Activated CD8-positive, alpha-beta memory T cell treated with anti-CD3 and anti-CD28 coated beads, Interleukin-2, amount 10 ng/mL, durations not matched to agents 7 days and 5 days (primary cell): ENCODE data around the gene ACSM4. TPM values are rescaled to one million over a fixed set of nuclear protein-coding genes. Genes with fewer than 3 reads are reported as not detected.
A peak's percentile ranks its signal among the peaks of the same experiment; 100 is the strongest.
"Not testable (repeated sequence)": the region's sequence is repeated elsewhere in the genome, so short reads cannot be mapped to it uniquely, and the experiment has no call there.

Experiments used
- ATAC-seq: fragments of 150-1000 bp; cut with Tn5 transposase; one replicate; pipeline ENCODE4 v1.10.0; 2021; ENCODE audit warnings: moderate library complexity
- CTCF ChIA-PET: fragments of 350-600 bp; sonication (Branson Sonifier 250); formaldehyde crosslinking; loops from one replicate; lab custom pipeline; 2021; ENCODE audit warnings: antibody characterized with exemption; lab: Charles Lee
- DNase-seq: peaks from one replicate; pipeline ENCODE4 v3.0.0-alpha.2; 2020
- H3K27ac Mint-ChIP-seq: one replicate; pipeline ENCODE4 v1.8.0; 2021; ENCODE audit warnings: mild to moderate bottlenecking, mixed read lengths
- H3K27me3 Mint-ChIP-seq: one replicate; pipeline ENCODE4 v1.8.0; 2021; ENCODE audit warnings: mixed read lengths
- H3K36me3 Mint-ChIP-seq: one replicate; pipeline ENCODE4 v1.8.0; 2021; ENCODE audit warnings: mild to moderate bottlenecking, mixed read lengths
- H3K4me1 Mint-ChIP-seq: one replicate; pipeline ENCODE4 v1.8.0; 2021; ENCODE audit warnings: mixed read lengths
- H3K4me3 Mint-ChIP-seq: one replicate; pipeline ENCODE4 v1.8.0; 2021; ENCODE audit warnings: mild to moderate bottlenecking, moderate library complexity, mixed read lengths
- H3K9me3 Mint-ChIP-seq: one replicate; pipeline ENCODE4 v1.8.0; 2022; ENCODE audit warnings: low read depth, mixed read lengths
- total RNA-seq, 2 experiments: library from RNA; stranded (reverse); gene quantifications; one replicate each; pipeline ENCODE4 v1.2.3, GENCODE V29; 2021

ACSM4 gene
- total RNA-seq, 2 experiments from 2014 or later: not detected

GRCh38 chr12:7302266-7302986, 1.4 kb upstream of the ACSM4 start:
- peaks cover 11% of the 10 kb centered on the region for H3K27me3 Mint-ChIP-seq
- CTCF ChIA-PET: no interaction called here
- H3K36me3 Mint-ChIP-seq: no peaks in the 10 kb centered on the region
- H3K9me3 Mint-ChIP-seq: no peaks in the 10 kb centered on the region
- DNase-seq: no peak
- ATAC-seq: no peak
- no peak overlapping the region for H3K4me3 Mint-ChIP-seq
- H3K4me1 Mint-ChIP-seq: no peaks in the 10 kb centered on the region
- no peak overlapping the region for H3K27ac Mint-ChIP-seq

GRCh38 chr12:7303230-7303629, 642 bp upstream of the ACSM4 start:
- CTCF ChIA-PET: interaction anchor here (0.7 kb wide), 1 partner anchor 72 kb away, joined by 3 read pairs; no protein-coding TSS in a partner anchor
- ATAC-seq (no peak), DNase-seq (no peak)
- H3K27me3 Mint-ChIP-seq: peaks cover 11% of the 10 kb centered on the region
- H3K4me1 Mint-ChIP-seq: no peaks in the 10 kb centered on the region
- no peak overlapping the region for H3K27ac Mint-ChIP-seq
- no peaks in the 10 kb centered on the region for H3K36me3 Mint-ChIP-seq
- H3K4me3 Mint-ChIP-seq: no peak overlapping the region
- no peaks in the 10 kb centered on the region for H3K9me3 Mint-ChIP-seq

GRCh38 chr12:7304456-7304855, 584 bp downstream of the ACSM4 start:
- CTCF ChIA-PET: no interaction called here
- no peak overlapping the region for H3K27ac Mint-ChIP-seq
- DNase-seq (no peak), ATAC-seq (no peak)
- peaks cover 10% of the 10 kb centered on the region for H3K27me3 Mint-ChIP-seq
- no peaks in the 10 kb centered on the region for H3K9me3 Mint-ChIP-seq
- no peaks in the 10 kb centered on the region for H3K36me3 Mint-ChIP-seq
- no peak overlapping the region for H3K4me3 Mint-ChIP-seq
- H3K4me1 Mint-ChIP-seq: no peaks in the 10 kb centered on the region

- Mint-ChIP-seq H3K4me3 (no peak overlapping the region), H3K9me3 (no peaks in the 10 kb centered on the region), H3K27ac (no peak overlapping the region), H3K4me1 (no peaks in the 10 kb centered on the region), H3K27me3 (peaks cover 2% of the 10 kb centered on the region), H3K36me3 (no peaks in the 10 kb centered on the region)
- DNase-seq (no peak), ATAC-seq (no peak)
- CTCF ChIA-PET: no interaction called here
Observed at GRCh38 chr12:7310070-7310469, 6.2 kb downstream of the ACSM4 start.

GRCh38 chr12:7319930-7320329, 16.1 kb downstream of the ACSM4 start:
- ATAC-seq (no peak), DNase-seq (no peak)
- no peaks in the 10 kb centered on the region for H3K27me3 Mint-ChIP-seq
- H3K27ac Mint-ChIP-seq: no peak overlapping the region
- no peak overlapping the region for H3K4me3 Mint-ChIP-seq
- no peaks in the 10 kb centered on the region for H3K4me1 Mint-ChIP-seq
- CTCF ChIA-PET: interaction anchor here (1.4 kb wide), 1 partner anchor 140 kb away, joined by 5 read pairs; no protein-coding TSS in a partner anchor
- H3K9me3 Mint-ChIP-seq: no peaks in the 10 kb centered on the region
- H3K36me3 Mint-ChIP-seq: no peaks in the 10 kb centered on the region

GRCh38 chr12:7321624-7322023, 17.8 kb downstream of the ACSM4 start:
- ATAC-seq (no peak), DNase-seq (no peak)
- H3K27me3 Mint-ChIP-seq: peaks cover 3% of the 10 kb centered on the region
- no peaks in the 10 kb centered on the region for H3K4me1 Mint-ChIP-seq
- no peak overlapping the region for H3K4me3 Mint-ChIP-seq
- H3K27ac Mint-ChIP-seq: no peak overlapping the region
- H3K36me3 Mint-ChIP-seq: no peaks in the 10 kb centered on the region
- no peaks in the 10 kb centered on the region for H3K9me3 Mint-ChIP-seq
- CTCF ChIA-PET: no interaction called here

- DNase-seq (no peak), ATAC-seq (no peak)
- peaks cover 6% of the 10 kb centered on the region for H3K27me3 Mint-ChIP-seq
- CTCF ChIA-PET: no interaction called here
- H3K4me3 Mint-ChIP-seq: no peak overlapping the region
- no peaks in the 10 kb centered on the region for H3K9me3 Mint-ChIP-seq
- no peaks in the 10 kb centered on the region for H3K36me3 Mint-ChIP-seq
- H3K27ac Mint-ChIP-seq: no peak overlapping the region
- H3K4me1 Mint-ChIP-seq: no peaks in the 10 kb centered on the region
Observed at GRCh38 chr12:7322599-7322998, 18.7 kb downstream of the ACSM4 start.

- CTCF ChIA-PET: no interaction called here
- ATAC-seq: no peak
- H3K4me1 Mint-ChIP-seq: no peaks in the 10 kb centered on the region
- no peaks in the 10 kb centered on the region for H3K36me3 Mint-ChIP-seq
- H3K27me3 Mint-ChIP-seq: peaks cover 12% of the 10 kb centered on the region
- DNase-seq: no peak
- H3K27ac Mint-ChIP-seq: no peak overlapping the region
- H3K9me3 Mint-ChIP-seq: no peaks in the 10 kb centered on the region
- no peak overlapping the region for H3K4me3 Mint-ChIP-seq
Observed at GRCh38 chr12:7324176-7324575, 20.3 kb downstream of the ACSM4 start.

- H3K27ac Mint-ChIP-seq: no peak overlapping the region
- no peaks in the 10 kb centered on the region for H3K36me3 Mint-ChIP-seq
- peaks cover 3% of the 10 kb centered on the region for H3K4me1 Mint-ChIP-seq
- ATAC-seq (no peak), DNase-seq (no peak)
- H3K27me3 Mint-ChIP-seq: peaks cover 12% of the 10 kb centered on the region
- H3K9me3 Mint-ChIP-seq: peaks cover 2% of the 10 kb centered on the region
- H3K4me3 Mint-ChIP-seq: no peak overlapping the region
- CTCF ChIA-PET: interaction anchor here (0.9 kb wide), 1 partner anchor 132 kb away, joined by 4 read pairs; no protein-coding TSS in a partner anchor
Observed at GRCh38 chr12:7327918-7328317, 24.0 kb downstream of the ACSM4 start.

- H3K27me3 Mint-ChIP-seq, H3K9me3 Mint-ChIP-seq, ATAC-seq, H3K27ac Mint-ChIP-seq, CTCF ChIA-PET, H3K4me3 Mint-ChIP-seq, H3K36me3 Mint-ChIP-seq, DNase-seq: not testable (repeated sequence)
- peaks cover 11% of the 10 kb centered on the region for H3K4me1 Mint-ChIP-seq
Observed at GRCh38 chr12:7337790-7338189, 33.9 kb downstream of the ACSM4 start.

- no peak for DNase-seq
- Mint-ChIP-seq H3K4me3 (no peak overlapping the region), H3K36me3 (peaks cover 14% of the 10 kb centered on the region), H3K27me3 (no peaks in the 10 kb centered on the region), H3K4me1 (peaks cover 18% of the 10 kb centered on the region), H3K27ac (no peak overlapping the region), H3K9me3 (peaks cover 7% of the 10 kb centered on the region)
- peak; percentile 16 for ATAC-seq
- CTCF ChIA-PET: no interaction called here
Observed at GRCh38 chr12:7339675-7340074, 35.8 kb downstream of the ACSM4 start.

GRCh38 chr12:7344833-7345606, 41.1 kb downstream of the ACSM4 start:
- DNase-seq: no peak
- Mint-ChIP-seq H3K27me3 (no peaks in the 10 kb centered on the region), H3K27ac (no peak overlapping the region), H3K4me1 (peaks cover 33% of the 10 kb centered on the region), H3K4me3 (no peak overlapping the region), H3K9me3 (peaks cover 12% of the 10 kb centered on the region), H3K36me3 (peaks cover 25% of the 10 kb centered on the region)
- CTCF ChIA-PET: no interaction called here
- no peak for ATAC-seq

GRCh38 chr12:7346551-7347225, 42.8 kb downstream of the ACSM4 start:
- Mint-ChIP-seq H3K27ac (peak overlapping the region; percentile 27), H3K9me3 (peaks cover 12% of the 10 kb centered on the region), H3K36me3 (peaks cover 25% of the 10 kb centered on the region), H3K4me1 (peaks cover 41% of the 10 kb centered on the region), H3K4me3 (peak overlapping the region; percentile 17), H3K27me3 (no peaks in the 10 kb centered on the region)
- ATAC-seq (peak; percentile 27), DNase-seq (no peak)
- CTCF ChIA-PET: no interaction called here
